Body of pancreas (tissue), 4 donors: ENCODE data around the gene SORT1. TPM values are rescaled to one million over a fixed set of nuclear protein-coding genes. Genes with fewer than 3 reads are reported as not detected.

Experiments
- ATAC-seq: fragments of 150-250 bp; one replicate; pipeline ENCODE4 v1.9.1; 2016
- DNase-seq, 4 donors: peaks; one replicate each; pipeline ENCODE4 v3.0.0-alpha.2; 2019
- H3K27ac ChIP-seq, 4 donors: fragments of 200-600 bp; sonication (generic); 1 replicate in 3 of 4; 2 replicates in 1 of 4; pipeline versions ENCODE4 v1.5.1 to v1.6.1; 2016 to 2019; ENCODE audit warnings: mild to moderate bottlenecking in 1 of 4, mixed read lengths in 1 of 4, moderate library complexity in 1 of 4
- H3K27me3 ChIP-seq, 2 donors: fragments of 200-600 bp; sonication (generic); one replicate each; pipeline ENCODE4 v1.6.0; 2016; ENCODE audit warnings: mild to moderate bottlenecking in 1 of 2
- H3K36me3 ChIP-seq, 2 donors: fragments of 200-600 bp; sonication (generic); replicated peaks in 1 of 2; 2 replicates each; pipeline ENCODE4 v1.5.1; 2016; ENCODE audit warnings: low read depth in 2 of 2; ENCODE audit not compliant: insufficient read depth in 1 of 2
- H3K4me1 ChIP-seq: fragments of 200-600 bp; sonication (generic); one replicate; pipeline ENCODE4 v1.6.0; 2016
- H3K4me3 ChIP-seq, 2 donors: fragments of 200-600 bp; sonication (generic); 1 replicate in 1 of 2; 2 replicates in 1 of 2; pipeline ENCODE4 v1.5.1; 2016 to 2019
- H3K9me3 ChIP-seq, 3 donors: fragments of 200-600 bp; sonication (generic); 1 replicate in 2 of 3; 2 replicates in 1 of 3; pipeline ENCODE4 v1.5.1; 2016
- CTCF ChIP-seq, 7 experiments: fragments of 450-650 bp in 4 of 7; fragments of 200-600 bp in 3 of 7; sonication (generic) in 3 of 7; IDR thresholded peaks; one replicate each; pipeline ENCODE4 v1.5.1; 2016 to 2019; ENCODE audit warnings: antibody characterized with exemption in 7 of 7
- POLR2A ChIP-seq, 3 donors: fragments of 450-650 bp; IDR thresholded peaks; one replicate each; pipeline ENCODE4 v1.6.1; 2016; ENCODE audit warnings: antibody characterized with exemption in 3 of 3, mild to moderate bottlenecking in 2 of 3
- whole genome bisulfite sequencing, 2 donors: methylation state at CpG; one replicate each; pipeline ENCODE4 v1.1.5; 2017; 5-methylcytosine and 5-hydroxymethylcytosine counted together
- intact Hi-C: fragments of 100-400 bp; cut with DNase I; formaldehyde crosslinking; loops from one replicate; pipeline ENCODE4 v1.15.1; 2023
- total RNA-seq, 2 donors: library from RNA; depleted of rRNA; stranded (reverse); fragments of >200 nt; gene quantifications; one replicate each; pipeline ENCODE4 v1.1.0, GENCODE V29; 2016

Gene SORT1
- total RNA-seq, 2 donors from 2014 or later = 23.6 to 24.7 TPM

- H3K4me3 ChIP-seq = no peak overlapping the region
- TF ChIP-seq POLR2A (IDR thresholded peaks at IDR 0.05) (no peak), CTCF (IDR thresholded peaks at IDR 0.05) (no peak)
- H3K27ac ChIP-seq = no peak overlapping the region
- no peaks in the 10 kb centered on the region for H3K27me3 ChIP-seq
- no peak for DNase-seq
- 73 to 80% methylated on average over 3 to 12 of the region's 12 CpGs for WGBS, 2 donors
- H3K4me1 ChIP-seq = no peaks in the 10 kb centered on the region
- ATAC-seq = no peak
- intact Hi-C loops = loop anchor here (10.0 kb wide), 1 partner anchor 428 kb away; no protein-coding TSS in a partner anchor
- H3K9me3 ChIP-seq = no peaks in the 10 kb centered on the region
- H3K36me3 ChIP-seq = no peaks in the 10 kb centered on the region
Observed at GRCh38 chr1:109263234-109263596, 134.5 kb downstream of the SORT1 start.

- TF ChIP-seq CTCF (IDR thresholded peaks at IDR 0.05) (no peak), POLR2A (IDR thresholded peaks at IDR 0.05) (no peak)
- no peaks in the 10 kb centered on the region for H3K27me3 ChIP-seq
- intact Hi-C loops = loop anchor here (10.0 kb wide), 1 partner anchor 428 kb away; no protein-coding TSS in a partner anchor
- no peaks in the 10 kb centered on the region for H3K4me1 ChIP-seq
- DNase-seq = no peak
- H3K36me3 ChIP-seq = no peaks in the 10 kb centered on the region
- no peaks in the 10 kb centered on the region for H3K9me3 ChIP-seq
- H3K27ac ChIP-seq = no peak overlapping the region
- WGBS, 2 donors = 83 to 87% methylated on average over 5 to 22 of the region's 22 CpGs
- no peak overlapping the region for H3K4me3 ChIP-seq
- ATAC-seq = no peak
Observed at GRCh38 chr1:109262231-109263055, 135.3 kb downstream of the SORT1 start.

- DNase-seq (no peak), ATAC-seq (no peak)
- no peaks in the 10 kb centered on the region for H3K27me3 ChIP-seq
- intact Hi-C loops = loop anchor here (10.0 kb wide), 1 partner anchor 427 kb away; no protein-coding TSS in a partner anchor
- WGBS, 2 donors = 78 to 81% methylated on average over 5 to 6 of the region's 6 CpGs
- no peak overlapping the region for H3K27ac ChIP-seq
- H3K36me3 ChIP-seq = no peaks in the 10 kb centered on the region
- no peaks in the 10 kb centered on the region for H3K9me3 ChIP-seq
- H3K4me3 ChIP-seq = no peak overlapping the region
- no peak for TF ChIP-seq CTCF (IDR thresholded peaks at IDR 0.05)
- TF ChIP-seq POLR2A (IDR thresholded peaks at IDR 0.05) = no peak
- H3K4me1 ChIP-seq = no peaks in the 10 kb centered on the region
Observed at GRCh38 chr1:109261578-109261977, 136.1 kb downstream of the SORT1 start.

GRCh38 chr1:109261006-109261405 is 136.7 kb downstream of the SORT1 start:
- DNase-seq (no peak), ATAC-seq (no peak)
- H3K27me3 ChIP-seq = no peaks in the 10 kb centered on the region
- intact Hi-C loops = loop anchor here (10.0 kb wide), 1 partner anchor 426 kb away; no protein-coding TSS in a partner anchor
- no peaks in the 10 kb centered on the region for H3K9me3 ChIP-seq
- H3K4me1 ChIP-seq = no peaks in the 10 kb centered on the region
- no peaks in the 10 kb centered on the region for H3K36me3 ChIP-seq
- TF ChIP-seq POLR2A (IDR thresholded peaks at IDR 0.05) (no peak), CTCF (IDR thresholded peaks at IDR 0.05) (no peak)
- H3K4me3 ChIP-seq = no peak overlapping the region
- no peak overlapping the region for H3K27ac ChIP-seq
- WGBS, 2 donors = 79 to 95% methylated on average over 7 to 12 of the region's 16 CpGs
